Adrenal gland (tissue), 12 donors: Measurements from ENCODE around the gene NLRX1. TPM values are rescaled to one million over a fixed set of nuclear protein-coding genes. Genes with fewer than 3 reads are reported as not detected.
"Not testable (repeated sequence)": the region's sequence is repeated elsewhere in the genome, so short reads cannot be mapped to it uniquely, and the experiment has no call there.

ENCODE experiments used
- DNase-seq, 7 donors: peaks; one replicate each; pipeline ENCODE4 v3.0.0-alpha.2; 2019 to 2020
- H3K27ac ChIP-seq, 5 donors: fragments of 200-600 bp; sonication (generic) in 4 of 5; 1 replicate in 3 of 5; 2 replicates in 2 of 5; pipeline versions ENCODE4 v1.5.1 to v1.8.0; 2016 to 2020; ENCODE audit warnings: mild to moderate bottlenecking in 1 of 5
- H3K27me3 ChIP-seq: fragments of 200-600 bp; 2 replicates; pipeline ENCODE4 v1.8.0; 2021
- H3K36me3 ChIP-seq, 2 donors: fragments of 200-600 bp; replicated peaks in 1 of 2; 1 replicate in 1 of 2; 2 replicates in 1 of 2; pipeline versions ENCODE4 v1.5.1 to v1.8.0; 2018 to 2022
- H3K4me1 ChIP-seq, 2 donors: fragments of 200-600 bp; replicated peaks in 1 of 2; 1 replicate in 1 of 2; 2 replicates in 1 of 2; pipeline versions ENCODE4 v1.5.1 to v1.8.0; 2018 to 2021
- H3K4me3 ChIP-seq, 4 donors: fragments of 200-600 bp; sonication (generic) in 3 of 4; one replicate each; pipeline ENCODE4 v1.5.1; 2016 to 2018
- H3K9me3 ChIP-seq, 3 donors: fragments of 200-600 bp; sonication (generic) in 1 of 3; replicated peaks in 1 of 3; 1 replicate in 2 of 3; 2 replicates in 1 of 3; pipeline versions ENCODE4 v1.5.1 to v1.8.0; 2016 to 2021
- CTCF ChIP-seq, 6 experiments: fragments of 450-650 bp in 4 of 6; fragments of 200-600 bp in 2 of 6; sonication (generic) in 1 of 6; IDR thresholded peaks; 1 replicate in 5 of 6; 2 replicates in 1 of 6; pipeline versions ENCODE4 v1.5.1 to v1.8.0; 2016 to 2021; ENCODE audit warnings: antibody characterized with exemption in 6 of 6, mild to moderate bottlenecking in 2 of 6, moderate library complexity in 1 of 6
- POLR2A ChIP-seq, 2 donors: fragments of 450-650 bp; IDR thresholded peaks; one replicate each; pipeline ENCODE4 v1.6.1; 2017; ENCODE audit warnings: antibody characterized with exemption in 2 of 2, mild to moderate bottlenecking in 2 of 2, moderate library complexity in 1 of 2
- WGBS, 4 donors: extraction: QIAGEN DNeasy Blood & Tissue Kit in 2 of 4; methylation state at CpG; one replicate each; pipeline versions ENCODE4 v1.1.5 to v1.1.7; 2013 to 2017; 5-methylcytosine and 5-hydroxymethylcytosine counted together
- intact Hi-C, 2 donors: fragments of 100-400 bp; cut with DNase I; formaldehyde crosslinking; loops; one replicate each; pipeline versions ENCODE4 v1.14.1 to v1.15.0; 2022 to 2023
- polyA plus RNA-seq, 3 donors: library from polyadenylated mRNA; stranded (reverse); fragments of 200-250 nt in 2 of 3; fragments of 350-450 nt in 1 of 3; fragmentation: Illumina TruSeq in 1 of 3; extraction: RNeasy Lipid Tissue Mini Kit (QIAGEN cat#74804) in 1 of 3; gene quantifications; one replicate each; pipeline ENCODE4 v1.2.3, GENCODE V29; 2013 to 2014
- total RNA-seq, 9 donors: library from RNA; depleted of rRNA in 4 of 9; stranded (reverse); fragments of >200 nt in 4 of 9; fragments of 120-200 nt in 1 of 9; fragmentation: NEBNext Ultra II Directional in 1 of 9; extraction: Animal tissue kit (Norgen Biotek cat#: 25700) in 1 of 9; gene quantifications; one replicate each; pipeline versions ENCODE4 v1.1.0 to v1.2.4, GENCODE V29; 2013 to 2023
- donor health status: healthy with polysubstance abuse.
- donor health status: Bipolar disorder and iron deficiency.
- donor health status: DM: yes; HTN: yes; CAD: no.
- donor health status: DM: no; HTN: no; CAD: no.
- donor health status: DM: no; HTN: no; CAD: no.
- donor health status: DM: yes; HTN: yes; CAD: no.

Gene NLRX1
- total and polyA plus RNA-seq, 12 donors: 5.5 to 32.7 (median 20.2) TPM

GRCh38 chr11:119190531-119190930 is 22.0 kb downstream of the NLRX1 start:
- no peak overlapping the region for H3K4me3 ChIP-seq
- no peak overlapping the region for H3K27ac ChIP-seq
- H3K9me3 ChIP-seq: no peaks in the 10 kb centered on the region
- H3K27me3 ChIP-seq: no peaks in the 10 kb centered on the region
- H3K4me1 ChIP-seq: no peaks in the 10 kb centered on the region
- H3K36me3 ChIP-seq: no peaks in the 10 kb centered on the region
- DNase-seq: no peak
- TF ChIP-seq POLR2A (IDR thresholded peaks at IDR 0.05) (no peak), CTCF (IDR thresholded peaks at IDR 0.05) (no peak)
- 75 to 92% (median 82%) methylated on average over 7 to 9 of the region's 9 CpGs for WGBS, 4 donors
- intact Hi-C loops: loop anchor here in 1 of 2 donors (10.0 kb wide), 1 partner anchor 46 kb away; the partner anchor contains the start of gene ABCG4

- not testable (repeated sequence) for H3K27me3 ChIP-seq, H3K4me3 ChIP-seq, DNase-seq, H3K27ac ChIP-seq, H3K4me1 ChIP-seq, H3K9me3 ChIP-seq, H3K36me3 ChIP-seq
- intact Hi-C loops: loop anchor here in 1 of 2 donors (10.0 kb wide), 1 partner anchor 46 kb away; the partner anchor contains the start of gene ABCG4
- 72 to 82% (median 78%) methylated on average over 9 to 14 of the region's 14 CpGs for WGBS, 4 donors
These were observed 22.7 kb downstream of the NLRX1 start for GRCh38 chr11:119191265-119191664.

- DNase-seq: no peak
- H3K36me3 ChIP-seq: no peaks in the 10 kb centered on the region
- no peak overlapping the region for H3K27ac ChIP-seq
- intact Hi-C loops: loop anchor here in 1 of 2 donors (10.0 kb wide), 1 partner anchor 47 kb away; the partner anchor contains the start of gene ABCG4
- no peaks in the 10 kb centered on the region for H3K27me3 ChIP-seq
- WGBS, 4 donors: 78 to 91% (median 81%) methylated on average over 3 of the region's 3 CpGs
- no peaks in the 10 kb centered on the region for H3K9me3 ChIP-seq
- H3K4me1 ChIP-seq: no peaks in the 10 kb centered on the region
- no peak for TF ChIP-seq POLR2A (IDR thresholded peaks at IDR 0.05)
- no peak for TF ChIP-seq CTCF (IDR thresholded peaks at IDR 0.05)
- H3K4me3 ChIP-seq: no peak overlapping the region
These were observed 23.6 kb downstream of the NLRX1 start for GRCh38 chr11:119192111-119192510.

- H3K9me3 ChIP-seq: no peaks in the 10 kb centered on the region
- H3K36me3 ChIP-seq: no peaks in the 10 kb centered on the region
- intact Hi-C loops: loop anchor here in 1 of 2 donors (10.0 kb wide), 1 partner anchor 48 kb away; the partner anchor contains the start of gene ABCG4
- WGBS, 4 donors: 82 to 95% (median 88%) methylated on average over 5 of the region's 5 CpGs
- no peaks in the 10 kb centered on the region for H3K4me1 ChIP-seq
- no peak for DNase-seq
- H3K4me3 ChIP-seq: no peak overlapping the region
- TF ChIP-seq CTCF (IDR thresholded peaks at IDR 0.05) (no peak), POLR2A (IDR thresholded peaks at IDR 0.05) (no peak)
- H3K27ac ChIP-seq: no peak overlapping the region
- no peaks in the 10 kb centered on the region for H3K27me3 ChIP-seq
These were observed 24.5 kb downstream of the NLRX1 start for GRCh38 chr11:119193001-119193400.

GRCh38 chr11:119193626-119194025 is 25.1 kb downstream of the NLRX1 start:
- Histone ChIP-seq H3K4me3 (no peak overlapping the region), H3K27ac (no peak overlapping the region), H3K9me3 (no peaks in the 10 kb centered on the region), H3K36me3 (no peaks in the 10 kb centered on the region), H3K27me3 (no peaks in the 10 kb centered on the region), H3K4me1 (no peaks in the 10 kb centered on the region)
- no peak for DNase-seq
- intact Hi-C loops: loop anchor here in 1 of 2 donors (10.0 kb wide), 1 partner anchor 49 kb away; the partner anchor contains the start of gene ABCG4
- 83 to 90% (median 86%) methylated on average over 10 of the region's 10 CpGs for WGBS, 4 donors
- TF ChIP-seq POLR2A (IDR thresholded peaks at IDR 0.05) (no peak), CTCF (IDR thresholded peaks at IDR 0.05) (no peak)
